Ureter (tissue), 1 donor: Measurements from ENCODE around the gene IGLON5. TPM values are rescaled to one million over a fixed set of nuclear protein-coding genes. Genes with fewer than 3 reads are reported as not detected.

Source experiments
- DNase-seq: peaks from one replicate; pipeline ENCODE4 v3.0.0-alpha.2; 2020; ENCODE audit warnings: low spot score
- total RNA-seq: library from RNA; stranded (reverse); gene quantifications from one replicate; pipeline ENCODE4 v1.2.4, GENCODE V29; 2023
- donor health status: DM: yes; HTN: yes; CAD: no.

Gene IGLON5
- total RNA-seq, 1 donor from 2014 or later, result not detected

DNA sequence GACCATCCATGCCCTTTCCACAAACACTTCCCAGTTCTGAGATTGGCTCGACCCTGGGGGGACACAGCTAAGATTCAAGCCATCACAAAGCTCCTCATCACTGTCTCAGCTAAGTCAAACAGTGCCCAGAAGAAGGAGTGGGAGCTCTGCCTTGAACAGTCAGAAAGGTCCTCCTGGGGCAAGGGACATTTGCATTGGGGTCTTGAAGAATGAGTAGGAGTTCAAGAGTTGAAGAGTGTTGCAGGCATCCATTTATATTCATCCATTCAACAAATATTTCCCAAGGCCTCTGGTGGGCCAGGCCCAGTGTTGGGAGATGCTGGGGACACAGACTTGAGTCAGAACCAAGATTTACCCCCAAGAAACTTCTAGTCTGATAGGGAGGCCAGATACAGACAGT lies 6.5 kb downstream of the IGLON5 start:
- no peak for DNase-seq

DNA sequence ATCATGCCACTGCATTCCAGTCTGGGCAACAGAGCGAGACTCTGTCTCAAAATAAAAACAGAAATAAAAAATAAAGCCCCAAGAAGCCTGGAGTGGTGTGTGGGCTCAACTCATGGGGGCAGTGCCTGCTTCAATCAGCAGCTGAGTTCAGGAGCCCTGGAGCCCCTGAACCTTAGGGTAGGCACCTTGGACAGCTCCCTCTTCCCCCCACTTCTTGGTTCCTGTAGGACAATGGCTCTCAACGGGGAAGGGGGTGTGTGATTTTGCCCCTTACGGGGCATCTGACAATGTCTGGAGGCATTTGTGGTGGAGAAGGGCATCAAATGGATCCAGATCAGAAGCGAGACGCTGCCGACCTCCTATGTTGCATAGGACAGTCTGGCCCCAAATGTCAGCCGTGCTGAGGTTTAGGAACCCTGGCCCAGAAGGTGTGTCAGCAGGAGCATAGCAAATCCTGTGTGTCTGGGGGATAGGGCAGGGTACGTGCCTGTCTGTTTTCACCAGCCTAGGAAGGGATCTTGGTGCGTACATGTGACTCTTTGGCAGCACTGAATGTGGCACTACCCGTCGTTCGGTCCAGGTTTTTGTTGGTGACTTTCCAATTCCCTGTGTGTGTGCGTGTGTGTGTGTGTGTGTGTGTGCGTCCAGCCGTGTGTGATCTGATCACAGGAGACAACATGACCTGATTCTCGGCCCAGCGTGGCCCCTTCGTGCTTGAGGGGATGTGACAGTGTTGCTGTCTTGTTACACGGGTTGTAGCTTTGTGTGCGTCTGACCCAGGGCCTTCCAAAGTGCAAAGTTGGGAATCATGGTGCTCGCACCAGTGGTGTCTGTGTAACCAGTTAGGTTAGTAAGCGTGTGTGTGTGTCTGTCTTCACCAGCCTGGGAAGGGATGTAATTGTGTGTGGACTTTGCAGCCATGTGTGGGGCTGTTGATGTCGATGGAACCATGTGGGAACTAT lies 7.5 kb downstream of the IGLON5 start:
- DNase-seq, result no peak

DNA sequence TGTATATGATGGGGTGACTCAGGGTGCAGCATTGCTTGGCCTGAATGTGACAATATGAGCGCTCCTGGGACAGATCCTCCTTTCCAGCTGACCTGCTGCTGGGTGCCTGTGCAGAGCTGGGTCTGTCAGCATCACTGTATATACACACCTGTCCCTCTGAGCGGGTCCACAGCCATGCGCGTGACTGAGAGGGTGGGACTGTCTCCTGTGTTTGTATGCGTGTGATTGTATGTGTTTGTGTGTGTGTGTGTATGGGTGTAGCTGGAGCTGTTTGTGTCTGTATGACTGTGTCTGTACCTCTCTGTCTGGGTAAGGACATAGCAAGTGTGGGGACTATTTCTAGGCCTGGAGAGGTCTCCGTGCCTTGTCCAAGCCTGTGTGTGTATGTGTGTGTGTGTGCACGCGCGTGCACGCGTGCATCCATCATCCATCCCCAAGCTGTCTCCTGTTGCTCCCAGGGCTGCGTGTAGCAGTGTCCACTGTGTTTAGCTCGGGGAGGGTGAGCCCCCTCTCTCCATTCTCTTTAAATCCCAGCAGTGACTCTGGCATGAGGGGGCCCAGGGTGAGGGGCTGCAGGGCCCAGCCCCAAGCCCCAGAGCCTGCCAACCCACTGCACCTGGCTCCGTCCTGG lies 8.3 kb downstream of the IGLON5 start:
- no peak for DNase-seq

DNA sequence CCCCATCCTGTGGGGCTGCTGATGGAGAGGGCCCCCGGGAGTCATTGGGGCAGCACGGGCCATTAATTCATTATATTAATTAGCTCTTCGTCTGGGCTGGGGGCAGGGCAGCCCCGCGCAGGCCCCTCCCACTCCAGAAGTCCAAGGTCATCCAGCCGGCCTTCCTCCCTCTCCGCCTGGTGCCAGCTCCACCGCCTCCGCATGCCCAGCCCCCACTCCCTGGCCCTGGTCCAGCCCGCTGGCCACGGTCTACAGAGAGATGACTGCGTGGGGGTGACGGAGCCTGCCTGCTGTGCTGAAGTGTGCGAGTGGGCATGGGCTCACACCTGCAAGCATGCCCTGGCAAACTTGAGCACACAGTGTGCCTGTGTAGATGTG lies 8.8 kb downstream of the IGLON5 start:
- no peak for DNase-seq

DNA sequence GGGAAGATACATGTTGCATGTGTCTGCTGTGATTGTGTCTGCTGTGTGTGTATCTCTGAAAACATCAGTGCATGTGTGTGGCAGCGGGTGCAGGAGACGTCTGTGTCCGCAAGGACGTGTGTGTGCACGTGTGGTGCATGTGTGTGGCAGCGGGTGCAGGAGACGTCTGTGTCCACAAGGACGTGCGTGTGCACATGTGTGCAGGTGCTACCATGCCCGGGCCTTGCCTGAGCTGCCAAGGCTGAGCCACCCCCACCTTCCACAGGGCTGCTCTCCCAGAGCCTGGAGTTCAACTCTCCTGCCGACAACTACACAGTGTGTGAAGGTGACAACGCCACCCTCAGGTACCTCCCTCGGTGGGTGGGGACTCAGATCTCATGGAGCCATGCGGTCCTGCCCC lies 10.4 kb downstream of the IGLON5 start:
- DNase-seq, result no peak

DNA sequence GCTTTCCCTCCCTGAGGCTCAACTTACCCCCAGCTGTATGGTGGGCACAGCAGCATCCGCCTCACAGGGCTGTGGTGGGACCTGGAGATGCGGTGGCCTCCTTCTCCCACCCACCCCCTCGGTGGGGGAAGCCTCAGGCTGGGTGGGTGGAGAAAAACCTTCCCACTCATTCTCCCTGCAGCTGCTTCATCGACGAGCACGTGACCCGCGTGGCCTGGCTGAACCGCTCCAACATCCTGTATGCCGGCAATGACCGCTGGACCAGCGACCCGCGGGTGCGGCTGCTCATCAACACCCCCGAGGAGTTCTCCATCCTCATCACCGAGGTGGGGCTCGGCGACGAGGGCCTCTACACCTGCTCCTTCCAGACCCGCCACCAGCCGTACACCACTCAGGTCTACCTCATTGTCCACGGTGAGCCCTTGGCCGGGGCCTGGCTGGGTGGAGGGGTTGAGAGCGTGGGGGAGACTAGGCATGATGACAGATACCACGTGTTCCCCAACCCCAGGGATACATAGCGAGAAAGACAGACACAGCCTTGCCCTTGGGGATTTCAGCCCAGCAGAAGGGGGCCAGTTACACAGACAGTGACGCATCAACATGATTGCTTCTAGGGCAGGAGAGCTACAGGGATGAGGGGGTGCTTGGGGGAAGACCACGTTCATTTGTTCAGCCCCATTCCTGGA lies 12.2 kb downstream of the IGLON5 start:
- no peak for DNase-seq

DNA sequence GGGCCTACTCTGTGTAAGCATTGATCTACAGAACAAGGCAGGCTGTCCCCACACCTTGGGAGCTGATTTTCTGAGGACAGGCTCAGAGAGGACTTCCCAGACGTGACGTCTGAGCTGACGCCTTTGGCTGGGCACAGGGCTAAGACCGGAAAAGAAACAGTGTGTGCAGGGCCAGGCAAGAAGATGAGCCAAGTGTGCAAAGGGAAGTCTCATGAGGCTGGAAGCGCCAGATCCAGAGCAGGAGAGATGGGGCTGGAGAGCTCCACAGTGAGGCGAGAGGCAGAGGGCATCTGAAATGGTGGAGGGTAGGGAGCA lies 12.7 kb downstream of the IGLON5 start:
- DNase-seq, result no peak

DNA sequence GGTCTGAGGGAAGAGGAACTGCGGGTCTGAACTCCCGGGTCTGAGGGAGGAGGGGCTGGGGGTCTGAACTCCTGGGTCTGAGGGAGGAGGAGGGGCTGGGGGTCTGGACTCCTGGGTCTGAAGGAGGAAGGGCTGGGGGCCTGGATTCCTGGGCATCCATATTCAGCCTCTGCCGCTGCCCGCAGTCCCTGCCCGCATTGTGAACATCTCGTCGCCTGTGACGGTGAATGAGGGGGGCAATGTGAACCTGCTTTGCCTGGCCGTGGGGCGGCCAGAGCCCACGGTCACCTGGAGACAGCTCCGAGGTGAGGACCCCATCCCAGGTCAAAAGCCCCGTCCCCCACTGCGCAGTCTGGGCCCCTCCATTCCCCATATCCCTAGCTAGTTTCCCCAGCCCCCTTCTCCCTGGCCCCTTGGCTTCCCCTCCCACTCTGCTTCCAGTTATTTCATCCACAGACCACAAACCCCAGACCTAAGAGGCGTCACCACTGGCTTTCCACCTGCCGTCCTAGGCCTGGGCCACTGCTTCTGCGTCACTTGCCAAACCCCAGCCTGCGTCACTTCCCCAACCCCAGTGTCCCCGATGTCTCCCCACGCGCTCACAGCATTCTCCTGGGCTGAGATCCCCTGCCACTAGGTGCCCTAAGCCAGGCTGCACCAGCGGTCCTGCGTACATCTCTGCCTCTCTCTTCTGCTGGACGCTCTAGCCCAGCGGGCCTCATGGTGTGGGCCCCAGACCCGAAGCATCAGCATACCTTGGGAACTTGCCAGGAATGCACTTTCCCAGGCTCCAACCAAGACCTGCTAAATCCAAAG lies 13.9 kb downstream of the IGLON5 start:
- DNase-seq, result no peak

DNA sequence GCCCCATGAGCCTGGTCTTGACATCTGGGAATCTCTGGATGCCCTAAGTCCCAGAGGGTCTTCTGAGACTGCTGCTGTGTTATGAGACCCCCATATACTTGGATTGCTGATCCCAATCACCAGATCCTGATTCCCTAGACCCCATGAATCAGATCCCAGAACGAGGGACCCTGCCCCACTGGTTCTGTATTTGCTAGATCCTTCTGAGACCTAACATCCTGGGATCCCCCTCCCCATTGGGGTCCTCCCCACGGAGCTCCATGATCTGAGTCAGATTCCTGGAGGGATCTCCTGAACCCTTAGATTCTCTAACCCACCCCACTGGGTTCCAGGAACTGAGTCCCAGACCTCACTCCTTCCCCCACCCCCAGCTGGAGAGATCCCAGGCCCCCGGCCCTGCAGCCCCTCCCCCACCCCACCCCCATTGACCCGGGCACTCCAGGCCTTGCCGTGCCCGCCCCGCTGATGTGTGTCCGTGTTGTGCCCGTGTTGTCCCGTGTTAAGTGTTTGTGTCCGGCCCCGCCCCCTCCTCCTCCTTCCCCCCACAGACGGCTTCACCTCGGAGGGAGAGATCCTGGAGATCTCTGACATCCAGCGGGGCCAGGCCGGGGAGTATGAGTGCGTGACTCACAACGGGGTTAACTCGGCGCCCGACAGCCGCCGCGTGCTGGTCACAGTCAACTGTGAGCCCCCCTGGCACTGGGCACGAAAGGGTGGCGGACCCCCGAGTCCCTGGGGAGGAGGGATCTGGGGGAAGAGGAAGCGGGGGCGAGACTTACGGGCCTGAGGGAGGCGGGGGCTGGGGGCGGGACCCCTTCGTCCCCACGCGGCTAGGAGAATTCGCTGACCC lies 15.0 kb downstream of the IGLON5 start:
- DNase-seq, result no peak

DNA sequence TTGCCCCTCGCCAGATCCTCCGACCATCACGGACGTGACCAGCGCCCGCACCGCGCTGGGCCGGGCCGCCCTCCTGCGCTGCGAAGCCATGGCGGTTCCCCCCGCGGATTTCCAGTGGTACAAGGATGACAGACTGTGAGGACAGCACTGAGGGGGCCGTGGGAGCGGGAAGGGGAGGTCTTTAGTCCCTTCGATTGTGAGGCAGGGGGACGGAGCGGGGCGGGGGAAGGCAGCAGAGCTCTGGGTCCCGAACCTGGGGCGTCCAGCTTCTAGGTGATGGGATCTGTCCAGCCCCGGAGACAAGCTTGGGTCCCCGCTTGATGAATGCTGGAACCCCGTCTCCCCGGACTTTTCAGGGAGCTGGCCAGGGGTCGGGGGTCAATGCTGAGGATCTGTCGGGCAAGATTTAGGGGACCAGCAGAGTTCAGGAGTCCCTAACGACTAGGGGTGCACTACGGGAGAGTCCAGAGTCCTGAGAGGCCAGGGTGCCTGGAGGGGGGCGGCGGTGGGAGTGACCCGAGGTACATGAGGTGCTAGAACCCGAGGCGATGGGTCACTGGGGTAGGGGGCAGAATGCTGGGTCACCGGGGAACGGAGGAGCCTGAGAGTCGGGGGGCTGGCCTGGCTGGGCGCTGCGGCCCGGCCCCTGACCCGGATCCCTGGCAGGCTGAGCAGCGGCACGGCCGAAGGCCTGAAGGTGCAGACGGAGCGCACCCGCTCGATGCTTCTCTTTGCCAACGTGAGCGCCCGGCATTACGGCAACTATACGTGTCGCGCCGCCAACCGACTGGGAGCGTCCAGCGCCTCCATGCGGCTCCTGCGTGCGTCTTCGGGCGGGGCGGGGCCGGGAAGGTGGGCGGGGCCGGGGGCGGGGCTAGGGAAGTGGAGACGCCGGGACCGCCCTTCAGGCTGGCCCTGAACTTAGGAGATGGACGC lies 15.9 kb downstream of the IGLON5 start:
- DNase-seq, result no peak

DNA sequence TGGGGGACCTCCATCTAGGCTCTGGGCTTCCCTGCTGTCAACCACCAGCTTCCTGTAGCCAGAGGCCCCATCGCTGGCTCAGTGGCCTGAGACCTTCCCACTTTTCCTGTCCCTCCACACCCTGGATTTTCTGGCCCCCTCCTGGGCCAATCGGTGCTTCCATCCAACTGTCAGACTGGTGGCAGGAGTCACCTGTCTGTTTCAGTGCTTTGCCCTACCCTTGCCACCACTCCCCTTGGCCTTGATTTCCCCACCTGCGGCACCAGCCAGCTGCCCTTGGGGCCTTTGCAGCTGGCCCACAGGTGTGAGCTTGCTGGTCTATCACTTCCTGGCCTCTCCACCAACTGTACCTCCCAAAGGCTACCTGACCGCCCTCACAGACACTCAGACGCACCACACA lies 18.0 kb downstream of the IGLON5 start:
- no peak for DNase-seq

DNA sequence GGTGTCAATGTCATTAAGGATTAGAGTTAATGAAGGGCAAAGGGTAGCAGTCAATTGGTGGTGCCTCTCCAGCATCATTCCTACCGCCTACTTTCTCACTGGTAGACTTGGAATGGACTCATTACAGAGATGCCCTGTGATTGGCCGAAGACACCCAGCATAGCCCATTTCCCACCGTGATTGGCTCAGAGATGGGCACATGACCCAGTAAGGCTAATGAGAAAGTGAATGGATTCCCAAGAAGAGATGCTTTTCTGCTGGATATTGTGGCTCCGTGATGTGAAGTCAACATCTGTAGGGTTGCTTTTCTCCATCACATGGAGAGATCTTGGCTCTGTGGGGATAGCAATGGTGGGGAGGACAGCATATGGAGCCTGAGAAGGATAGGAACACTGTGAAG lies 18.9 kb downstream of the IGLON5 start:
- DNase-seq, result no peak

DNA sequence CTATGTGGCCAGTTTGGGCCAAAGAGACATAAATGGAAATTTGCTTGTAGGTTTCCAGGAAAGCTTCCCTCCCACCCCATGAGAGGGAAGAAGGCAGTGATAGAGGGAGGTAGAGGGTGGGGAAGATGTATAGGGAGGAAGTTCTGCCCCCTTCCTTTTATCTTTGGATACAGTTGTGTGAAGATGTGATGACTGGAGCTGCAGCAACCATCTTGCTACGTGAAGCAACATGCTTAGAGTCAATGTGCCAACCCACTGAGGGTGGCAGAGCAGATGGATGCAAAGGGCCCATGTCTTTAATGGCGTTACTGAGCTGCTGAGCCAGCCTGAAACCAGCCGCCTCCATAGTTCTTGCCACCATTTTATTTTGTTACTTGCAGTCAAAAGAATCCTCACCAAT lies 19.7 kb downstream of the IGLON5 start:
- DNase-seq, result no peak

DNA sequence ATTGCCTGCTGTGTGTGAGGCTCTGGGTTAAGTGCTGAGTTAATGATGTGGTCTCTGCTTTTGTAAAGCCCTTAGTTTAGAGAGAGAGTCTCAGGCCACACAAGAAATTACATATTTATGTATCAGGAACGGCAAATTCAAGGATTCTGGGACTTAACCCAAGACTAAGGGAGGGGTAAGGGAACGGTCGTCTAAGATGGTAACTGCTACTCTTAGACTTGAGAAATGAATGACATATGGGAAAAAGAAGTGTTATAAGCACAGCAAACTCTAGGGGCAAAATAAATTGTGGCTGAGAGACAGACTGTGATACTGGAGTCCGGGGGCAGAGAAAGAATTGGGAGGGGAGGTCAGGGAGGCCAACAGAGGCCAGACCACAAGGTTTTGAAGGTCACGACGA lies 20.3 kb downstream of the IGLON5 start:
- DNase-seq, result no peak

DNA sequence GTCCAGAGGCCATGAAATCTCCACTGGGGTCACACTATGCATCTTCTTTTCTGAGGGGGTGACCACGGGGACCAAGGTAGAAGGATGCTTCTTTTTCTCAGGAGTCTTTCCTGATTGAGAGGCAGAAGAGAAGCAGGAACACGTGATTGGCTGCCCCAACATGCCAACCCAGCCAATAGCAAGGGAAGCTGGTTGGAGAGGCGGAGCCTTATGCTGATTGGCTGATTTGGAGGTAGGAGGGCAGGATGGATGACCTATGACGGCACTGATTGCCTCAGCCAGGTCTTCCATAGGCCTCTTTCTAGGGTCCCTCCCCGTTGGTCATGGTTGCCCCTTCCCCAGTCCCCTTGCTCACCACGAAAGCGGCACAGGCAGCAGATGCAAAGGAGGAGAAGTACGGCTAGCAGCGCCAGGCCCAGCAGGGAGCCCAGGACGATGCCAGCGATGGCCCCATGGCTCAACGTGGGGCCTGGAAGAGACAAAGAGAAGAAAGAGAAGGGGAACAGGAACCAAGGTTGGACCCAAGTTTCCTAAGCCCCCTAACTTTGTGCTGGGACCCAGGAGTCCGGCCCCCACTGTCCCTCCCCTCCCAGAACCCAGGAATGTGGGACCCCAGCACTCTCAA lies 22.5 kb downstream of the IGLON5 start:
- no peak for DNase-seq

DNA sequence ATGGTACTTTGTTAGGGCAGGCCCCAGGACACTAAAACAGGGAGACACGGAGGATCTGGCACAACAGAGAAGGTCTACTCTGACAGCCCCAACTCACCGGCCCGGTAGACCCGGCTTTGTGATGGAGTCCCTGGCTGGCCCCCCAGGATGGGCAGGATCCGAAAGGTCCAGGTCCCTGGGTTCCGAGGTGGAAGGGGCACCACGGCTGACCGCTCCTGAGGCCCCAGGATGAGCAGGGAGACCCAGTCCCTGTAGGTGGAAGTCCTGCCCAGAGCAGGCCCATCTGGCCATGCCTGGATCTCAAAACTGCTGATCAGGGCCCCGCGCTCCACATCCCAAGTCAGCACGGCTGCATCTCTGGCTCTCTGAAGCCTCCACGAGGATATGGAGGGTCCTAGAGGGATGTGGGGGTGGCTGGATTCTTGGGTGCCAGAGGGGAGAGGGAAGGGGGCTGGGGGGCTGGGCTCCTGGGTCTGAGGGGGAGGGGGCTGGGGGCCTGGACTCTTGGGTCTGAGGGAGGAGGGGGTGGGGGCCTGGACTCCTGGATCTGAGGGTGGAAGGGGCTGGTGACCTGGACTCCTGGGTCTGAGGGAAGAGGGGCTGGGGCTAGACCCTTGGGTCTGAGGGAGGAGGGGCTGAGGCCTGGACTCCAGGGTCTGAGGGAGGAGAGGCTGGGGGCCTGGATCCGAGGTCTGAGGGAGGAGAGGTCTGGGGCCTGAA lies 25.9 kb downstream of the IGLON5 start:
- DNase-seq, result no peak

DNA sequence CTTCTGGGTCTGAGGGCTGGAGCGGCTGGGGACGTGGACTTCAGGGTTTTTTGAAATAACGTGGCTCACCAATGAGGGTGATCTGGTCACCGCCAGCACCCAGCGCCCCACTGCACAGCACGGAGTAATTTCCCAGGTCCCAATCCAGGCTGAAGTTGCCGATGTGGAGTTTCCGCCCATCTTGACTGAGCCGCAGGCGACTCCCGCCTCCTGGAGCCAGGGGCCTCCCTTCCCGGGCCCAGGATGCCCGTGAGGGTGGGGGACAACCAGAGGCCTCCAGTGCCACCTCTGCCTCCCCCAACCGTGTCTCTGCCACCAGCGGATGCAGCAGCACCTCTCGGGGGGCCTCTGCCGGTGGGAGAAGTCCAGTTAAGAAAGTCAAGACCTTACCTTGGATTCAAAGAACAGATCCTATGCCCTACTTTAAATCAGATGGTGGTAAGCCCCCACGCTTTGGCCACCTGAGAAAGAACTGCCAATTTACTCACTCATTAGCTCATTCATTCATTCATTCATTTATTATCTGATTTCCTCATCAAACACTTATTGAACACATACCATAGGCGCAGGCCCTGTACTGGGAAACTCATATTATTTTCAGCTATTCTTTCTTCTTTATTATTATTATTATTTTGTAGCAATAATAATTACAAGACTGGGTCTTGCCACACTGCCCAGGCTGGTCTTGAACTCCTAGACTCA lies 26.6 kb downstream of the IGLON5 start:
- DNase-seq, result no peak
